ENCODE measurements around the gene IFNGR2.

Gene IFNGR2

GRCh38 chr21:33367309-33367973 lies 35.8 kb upstream of the IFNGR2 start:
- no peak overlapping the region for H3K27ac ChIP-seq (ENCODE audit: extremely low read depth, low read depth, low read length)
- no peaks in the 10 kb centered on the region for H3K4me1 ChIP-seq (ENCODE audit: control insufficient read depth, insufficient read depth, low read length)
- ChIA-PET POLR2A (no interaction called here), CTCF (interaction anchor here (0.6 kb wide), 1 partner anchor 34 kb away, joined by 6 read pairs; no protein-coding TSS in a partner anchor)
- H3K36me3 ChIP-seq (ENCODE audit: control insufficient read depth in 2 of 2, insufficient read depth in 1 of 2, low read length in 2 of 2) = no peaks in the 10 kb centered on the region
- H3K9me3 ChIP-seq (ENCODE audit: control insufficient read depth, insufficient read depth, low read depth, low read length) = no peaks in the 10 kb centered on the region
- TF ChIP-seq ZNF561 (tag by site-specific recombination; IDR thresholded peaks at IDR 0.05; ENCODE audit: borderline replicate concordance) (peak; percentile 99), PRDM1 (tag by site-specific recombination; IDR thresholded peaks at IDR 0.05) (peak; percentile 35; the same call in 1 of the 2 replicates), ZNF366 (tag by site-specific recombination; conservative IDR thresholded peaks at IDR 0.05) (0 out of 2 replicates have a peak, but pooled peaks have one; percentile 3), HOXA7 (CRISPR knock-in tag; IDR thresholded peaks at IDR 0.05; ENCODE audit: borderline replicate concordance) (no peak), SETDB1 (IDR thresholded peaks at IDR 0.05; ENCODE audit: insufficient read length, low read length) (peak; percentile 100), ZNF518A (tag by site-specific recombination; conservative IDR thresholded peaks at IDR 0.05; ENCODE audit: low read depth) (peak; percentile 37; the same call in 1 of the 2 replicates), ZNF555 (tag by site-specific recombination; conservative IDR thresholded peaks at IDR 0.05) (0 out of 2 replicates have a peak, but pooled peaks have one; percentile 10), TRIM28 (IDR thresholded peaks at IDR 0.05; ENCODE audit: borderline replicate concordance, low read length) (peak; percentile 100), ZNF140 (tag by site-specific recombination; IDR thresholded peaks at IDR 0.05) (peak; percentile 79), GLIS2 (tag by site-specific recombination; IDR thresholded peaks at IDR 0.05) (no peak), ZNF585B (tag by site-specific recombination; IDR thresholded peaks at IDR 0.05) (peak; percentile 19; the same call in 1 of the 2 replicates)
- TF ChIP-seq, protein P1, sequence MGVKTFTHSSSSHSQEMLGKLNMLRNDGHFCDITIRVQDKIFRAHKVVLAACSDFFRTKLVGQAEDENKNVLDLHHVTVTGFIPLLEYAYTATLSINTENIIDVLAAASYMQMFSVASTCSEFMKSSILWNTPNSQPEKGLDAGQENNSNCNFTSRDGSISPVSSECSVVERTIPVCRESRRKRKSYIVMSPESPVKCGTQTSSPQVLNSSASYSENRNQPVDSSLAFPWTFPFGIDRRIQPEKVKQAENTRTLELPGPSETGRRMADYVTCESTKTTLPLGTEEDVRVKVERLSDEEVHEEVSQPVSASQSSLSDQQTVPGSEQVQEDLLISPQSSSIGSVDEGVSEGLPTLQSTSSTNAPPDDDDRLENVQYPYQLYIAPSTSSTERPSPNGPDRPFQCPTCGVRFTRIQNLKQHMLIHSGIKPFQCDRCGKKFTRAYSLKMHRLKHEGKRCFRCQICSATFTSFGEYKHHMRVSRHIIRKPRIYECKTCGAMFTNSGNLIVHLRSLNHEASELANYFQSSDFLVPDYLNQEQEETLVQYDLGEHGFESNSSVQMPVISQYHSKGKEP (tag by site-specific recombination; IDR thresholded peaks at IDR 0.05) = no peak
- TF ChIP-seq, protein P2, sequence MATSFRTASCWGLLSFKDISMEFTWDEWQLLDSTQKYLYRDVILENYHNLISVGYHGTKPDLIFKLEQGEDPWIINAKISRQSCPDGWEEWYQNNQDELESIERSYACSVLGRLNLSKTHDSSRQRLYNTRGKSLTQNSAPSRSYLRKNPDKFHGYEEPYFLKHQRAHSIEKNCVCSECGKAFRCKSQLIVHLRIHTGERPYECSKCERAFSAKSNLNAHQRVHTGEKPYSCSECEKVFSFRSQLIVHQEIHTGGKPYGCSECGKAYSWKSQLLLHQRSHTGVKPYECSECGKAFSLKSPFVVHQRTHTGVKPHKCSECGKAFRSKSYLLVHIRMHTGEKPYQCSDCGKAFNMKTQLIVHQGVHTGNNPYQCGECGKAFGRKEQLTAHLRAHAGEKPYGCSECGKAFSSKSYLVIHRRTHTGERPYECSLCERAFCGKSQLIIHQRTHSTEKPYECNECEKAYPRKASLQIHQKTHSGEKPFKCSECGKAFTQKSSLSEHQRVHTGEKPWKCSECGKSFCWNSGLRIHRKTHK (tag by site-specific recombination; IDR thresholded peaks at IDR 0.05) = 0 out of 2 replicates have a peak, but pooled peaks have one; percentile 30
- TF ChIP-seq, protein P3, sequence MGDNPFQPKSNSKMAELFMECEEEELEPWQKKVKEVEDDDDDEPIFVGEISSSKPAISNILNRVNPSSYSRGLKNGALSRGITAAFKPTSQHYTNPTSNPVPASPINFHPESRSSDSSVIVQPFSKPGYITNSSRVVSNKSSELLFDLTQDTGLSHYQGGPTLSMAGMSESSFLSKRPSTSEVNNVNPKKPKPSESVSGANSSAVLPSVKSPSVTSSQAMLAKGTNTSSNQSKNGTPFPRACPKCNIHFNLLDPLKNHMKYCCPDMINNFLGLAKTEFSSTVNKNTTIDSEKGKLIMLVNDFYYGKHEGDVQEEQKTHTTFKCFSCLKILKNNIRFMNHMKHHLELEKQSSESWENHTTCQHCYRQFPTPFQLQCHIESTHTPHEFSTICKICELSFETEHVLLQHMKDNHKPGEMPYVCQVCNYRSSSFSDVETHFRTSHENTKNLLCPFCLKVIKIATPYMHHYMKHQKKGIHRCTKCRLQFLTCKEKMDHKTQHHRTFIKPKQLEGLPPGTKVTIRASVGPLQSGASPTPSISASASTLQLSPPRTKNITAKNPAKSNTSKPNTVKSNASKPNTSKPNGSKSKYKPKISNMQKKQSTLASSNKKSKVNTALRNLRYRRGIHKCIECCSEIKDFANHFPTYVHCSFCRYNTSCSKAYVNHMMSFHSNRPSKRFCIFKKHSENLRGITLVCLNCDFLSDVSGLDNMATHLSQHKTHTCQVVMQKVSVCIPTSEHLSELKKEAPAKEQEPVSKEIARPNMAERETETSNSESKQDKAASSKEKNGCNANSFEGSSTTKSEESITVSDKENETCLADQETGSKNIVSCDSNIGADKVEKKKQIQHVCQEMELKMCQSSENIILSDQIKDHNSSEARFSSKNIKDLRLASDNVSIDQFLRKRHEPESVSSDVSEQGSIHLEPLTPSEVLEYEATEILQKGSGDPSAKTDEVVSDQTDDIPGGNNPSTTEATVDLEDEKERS (tag by site-specific recombination; IDR thresholded peaks at IDR 0.05) = 0 out of 2 replicates have a peak, but pooled peaks have one; percentile 53
- no peak overlapping the region for H3K4me3 ChIP-seq (ENCODE audit: low read depth, low read length)
